LNCaP clone FGC (cell line): ENCODE data around the gene DLGAP1.
A peak's percentile ranks its signal among the peaks of the same experiment; 100 is the strongest.
"Not testable (repeated sequence)": the region's sequence is repeated elsewhere in the genome, so short reads cannot be mapped to it uniquely, and the experiment has no call there.

Experiments
- DNase-seq: peaks from one replicate; pipeline ENCODE4 v3.0.0-alpha.2; 2011; ENCODE audit warnings: low read depth
- H3K4me3 ChIP-seq: 2 replicates; pipeline ENCODE4 v1.5.1; 2011; ENCODE audit warnings: mild to moderate bottlenecking, low read depth, low read length, control low read depth
- CTCF ChIP-seq: IDR thresholded peaks from 2 replicates; pipeline ENCODE4 v1.5.1; 2012; ENCODE audit warnings: mild to moderate bottlenecking; ENCODE audit not compliant: control insufficient read depth, insufficient read depth; ENCODE audit errors: extremely low read depth

The DLGAP1 gene

DNA sequence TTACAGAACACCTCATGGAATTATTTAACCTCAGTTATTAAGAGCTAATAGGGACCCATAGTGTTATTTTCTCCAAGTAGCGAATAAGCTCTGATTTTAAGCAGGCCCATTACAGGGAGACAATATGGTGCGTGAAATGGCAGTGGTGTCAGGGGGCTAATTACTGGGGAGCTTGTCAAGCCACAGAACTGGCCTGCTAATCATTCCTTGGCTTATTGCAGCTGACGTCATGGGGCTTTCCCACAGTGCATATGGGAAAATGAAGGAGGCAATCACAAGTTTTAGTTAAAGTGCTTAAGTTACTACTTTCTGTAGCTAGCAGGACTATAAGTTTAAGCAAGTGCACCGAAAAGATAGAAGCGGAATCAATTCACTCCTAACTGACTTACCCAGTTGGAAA, 742.6 kb downstream of the DLGAP1 start:
- no peak for TF ChIP-seq CTCF
- no peak for DNase-seq
- no peak overlapping the region for H3K4me3 ChIP-seq

GRCh38 chr18:3710712-3711301, 744.3 kb downstream of the DLGAP1 start:
- no peak overlapping the region for H3K4me3 ChIP-seq
- TF ChIP-seq CTCF = peak; percentile 22; the same call in 1 of the 2 replicates
- DNase-seq = peak; percentile 75

DNA sequence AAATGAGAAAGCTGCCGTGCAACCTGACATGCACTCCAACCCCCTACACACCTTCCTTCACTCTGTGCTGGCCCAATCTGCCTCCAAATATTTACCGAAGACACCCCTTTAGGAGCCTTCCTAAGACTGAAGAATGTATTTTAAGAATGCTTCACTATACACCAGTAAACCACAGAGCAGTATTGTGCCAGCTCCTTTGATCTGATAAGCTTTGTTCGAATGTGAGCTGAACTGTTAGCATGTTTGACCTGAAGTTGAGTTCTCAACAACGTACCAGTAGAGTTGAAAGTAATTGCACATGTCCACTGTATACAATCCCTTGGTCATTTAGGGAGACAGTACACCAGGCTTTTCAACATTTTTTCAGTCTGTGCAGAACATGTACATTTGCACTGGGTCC, 745.9 kb downstream of the DLGAP1 start:
- H3K4me3 ChIP-seq = no peak overlapping the region
- no peak for TF ChIP-seq CTCF
- peak; percentile 18 for DNase-seq

GRCh38 chr18:3706279-3707097, 748.6 kb downstream of the DLGAP1 start:
- H3K4me3 ChIP-seq = no peak overlapping the region
- no peak for TF ChIP-seq CTCF
- no peak for DNase-seq

DNA sequence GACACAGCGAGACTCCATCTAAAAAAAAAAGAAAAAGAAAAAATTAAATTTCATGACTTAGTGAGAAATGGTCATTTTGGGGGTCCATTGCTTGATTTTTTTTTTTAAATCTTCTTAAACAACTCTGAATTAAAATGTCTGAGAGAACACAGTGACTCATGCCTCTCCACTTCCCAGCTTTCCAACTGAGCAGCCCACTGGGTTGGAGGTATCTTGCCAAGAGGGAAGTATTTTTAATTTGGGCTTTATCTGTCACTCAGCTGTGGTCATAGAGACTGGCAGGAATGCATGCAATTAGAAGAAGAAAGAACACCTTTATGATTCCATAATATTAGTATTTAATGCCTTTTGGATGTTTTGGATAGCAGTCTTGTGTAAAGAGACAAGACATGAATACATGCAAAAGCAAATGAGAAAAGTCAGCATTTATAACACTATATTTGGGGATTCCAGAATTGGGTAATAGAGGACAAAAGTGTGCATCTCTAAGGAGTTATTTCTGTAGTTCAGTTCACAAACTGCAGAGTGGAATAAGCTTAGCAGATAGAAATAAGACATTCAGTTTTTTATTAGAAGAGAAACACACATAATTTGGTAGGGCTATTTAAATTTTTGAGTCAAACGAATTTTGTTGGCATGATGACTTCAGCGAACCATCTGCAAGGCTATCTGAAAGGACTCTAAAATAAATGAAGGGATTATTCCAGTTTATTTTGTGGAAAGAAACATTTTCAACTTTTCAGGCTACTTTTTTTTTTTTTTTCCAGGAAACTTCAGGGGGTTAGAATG, 750.4 kb downstream of the DLGAP1 start:
- no peak for TF ChIP-seq CTCF
- no peak for DNase-seq
- no peak overlapping the region for H3K4me3 ChIP-seq

- peak; percentile 81 for TF ChIP-seq CTCF
- H3K4me3 ChIP-seq = no peak overlapping the region
- DNase-seq = peak; percentile 19
These were observed 751.4 kb downstream of the DLGAP1 start for GRCh38 chr18:3703732-3704176.

DNA sequence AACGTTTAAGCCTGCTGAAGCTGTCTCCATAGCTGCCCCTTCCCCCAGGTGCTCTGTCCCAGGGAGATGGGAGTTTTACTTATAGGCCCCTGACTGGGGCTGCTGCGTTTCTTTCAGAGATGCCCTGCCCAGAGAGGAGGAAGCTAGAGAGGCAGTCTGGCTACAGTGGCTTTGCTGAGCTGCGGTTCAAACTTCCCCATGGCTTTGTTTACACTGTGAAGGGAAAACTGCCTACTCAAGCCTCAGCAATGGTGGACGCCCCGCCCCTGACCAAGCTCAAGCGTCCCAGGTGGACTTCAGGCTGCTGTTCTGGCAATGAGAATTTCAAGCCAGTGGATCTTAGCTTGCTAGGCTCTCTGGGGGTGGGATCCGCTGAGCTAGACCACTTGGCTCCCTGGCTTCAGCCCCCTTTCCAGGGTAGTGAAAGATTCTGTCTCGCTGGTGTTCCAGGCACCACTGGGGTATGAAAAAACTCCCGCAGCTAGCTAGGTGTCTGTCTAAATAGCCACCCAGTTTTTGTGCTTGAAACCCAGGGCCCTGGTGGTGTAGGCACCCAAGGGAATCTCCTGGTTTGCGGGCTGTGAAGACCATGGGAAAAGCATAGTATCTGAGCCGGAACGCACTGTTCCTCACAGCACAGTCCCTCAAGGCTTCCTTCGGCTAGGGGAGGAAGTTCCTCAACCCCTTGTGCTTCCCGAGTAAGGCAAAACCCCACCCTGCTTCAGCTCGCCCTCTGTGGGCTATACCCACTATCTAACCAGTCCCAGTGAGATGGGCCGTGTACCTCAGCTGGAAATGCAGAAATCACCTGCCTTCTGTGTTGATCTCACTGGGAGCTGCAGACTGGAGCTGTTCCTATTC, 755.2 kb downstream of the DLGAP1 start:
- H3K4me3 ChIP-seq = not testable (repeated sequence)

GRCh38 chr18:3694030-3694778, 760.9 kb downstream of the DLGAP1 start:
- not testable (repeated sequence) for DNase-seq, H3K4me3 ChIP-seq

More for the DNA sequence above, 755.2 kb downstream of the DLGAP1 start:
- DNase-seq = not testable (repeated sequence)
